GM23248 (cell line): ENCODE results near the gene JARID2.

Source experiments
- EZH2 ChIP-seq: fragments of 200-600 bp; sonication (generic); IDR thresholded peaks from 2 replicates; pipeline ENCODE4 v1.6.1; 2018; ENCODE audit warnings: antibody characterized with exemption, mild to moderate bottlenecking; ENCODE audit not compliant: insufficient read depth, poor library complexity, severe bottlenecking
- EZH2phosphoT487 ChIP-seq: fragments of 200-600 bp; sonication (generic); IDR thresholded peaks from 2 replicates; pipeline ENCODE4 v1.6.1; 2018; ENCODE audit warnings: antibody characterized with exemption, moderate library complexity, mild to moderate bottlenecking, low read depth; ENCODE audit not compliant: insufficient read depth

GRCh38 chr6:15408008-15408407, 162.1 kb downstream of the JARID2 start:
- TF ChIP-seq EZH2phosphoT487 (no peak), EZH2 (no peak)
